Ovary (tissue), 3 donors: ENCODE data around the gene PLSCR3.

Experiments used
- CTCF ChIP-seq, 3 donors: fragments of 450-650 bp in 2 of 3; fragments of 200-600 bp in 1 of 3; IDR thresholded peaks; one replicate each; pipeline versions ENCODE4 v1.5.1 to v1.8.0; 2016 to 2022; ENCODE audit warnings: antibody characterized with exemption in 3 of 3, mild to moderate bottlenecking in 1 of 3
- EP300 ChIP-seq: sonication (generic); formaldehyde crosslinking; IDR thresholded peaks from one replicate; pipeline ENCODE4 v1.6.1; 2017; ENCODE audit warnings: antibody characterized with exemption
- donor health status: DM: no; HTN: no; CAD: no.

GRCh38 chr17:7391307-7391706, 3.0 kb downstream of the PLSCR3 start:
- no peak for TF ChIP-seq CTCF (IDR thresholded peaks at IDR 0.05)
- no peak for TF ChIP-seq EP300
